Epidermal melanocyte (primary cell): Measurements from ENCODE around the gene TM6SF1.

Source experiments
- DNase-seq: peaks from one replicate; pipeline ENCODE4 v3.0.0; 2011; ENCODE audit warnings: low spot score; ENCODE audit not compliant: insufficient read length

The TM6SF1 gene

DNA sequence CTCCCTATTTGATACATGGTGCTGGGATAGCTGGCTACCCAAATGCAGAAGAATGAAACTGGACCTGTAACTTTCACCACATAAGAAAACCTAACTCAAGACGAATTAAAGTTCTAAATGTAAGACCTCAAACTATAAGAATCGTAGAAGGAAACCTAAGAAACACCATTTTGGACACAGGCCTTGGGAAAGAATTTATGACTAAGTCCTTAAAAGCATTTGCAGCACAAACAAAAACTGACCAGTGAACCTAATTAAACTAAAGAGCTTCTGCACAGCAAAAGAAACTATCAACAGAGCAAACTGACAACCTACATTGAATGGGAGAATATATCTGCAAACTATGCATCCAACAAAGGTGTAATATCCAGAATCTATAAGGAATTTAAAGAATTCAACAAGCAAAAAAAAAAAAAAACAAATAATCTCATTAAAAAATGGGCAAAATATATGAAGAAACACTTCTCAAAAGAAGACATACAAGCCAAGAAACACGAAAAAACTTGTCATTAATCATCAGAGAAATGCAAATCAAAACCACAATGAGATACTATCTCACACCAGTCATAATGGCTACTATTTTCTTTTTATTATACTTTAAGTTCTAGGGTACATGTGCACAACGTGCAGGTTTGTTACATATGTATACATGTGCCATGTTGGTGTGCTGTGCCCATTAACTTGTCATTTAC lies 63.2 kb downstream of the TM6SF1 start:
- DNase-seq: no peak

GRCh38 chr15:83174891-83175290 lies 67.4 kb downstream of the TM6SF1 start:
- no peak for DNase-seq

- no peak for DNase-seq
These were observed 70.9 kb downstream of the TM6SF1 start for GRCh38 chr15:83178390-83178789.

- DNase-seq: no peak
These were observed 71.5 kb downstream of the TM6SF1 start for GRCh38 chr15:83178869-83179325.

GRCh38 chr15:83185561-83185960 lies 78.1 kb downstream of the TM6SF1 start:
- no peak for DNase-seq
